Measurements from ENCODE around the gene GTPBP3.

DNA sequence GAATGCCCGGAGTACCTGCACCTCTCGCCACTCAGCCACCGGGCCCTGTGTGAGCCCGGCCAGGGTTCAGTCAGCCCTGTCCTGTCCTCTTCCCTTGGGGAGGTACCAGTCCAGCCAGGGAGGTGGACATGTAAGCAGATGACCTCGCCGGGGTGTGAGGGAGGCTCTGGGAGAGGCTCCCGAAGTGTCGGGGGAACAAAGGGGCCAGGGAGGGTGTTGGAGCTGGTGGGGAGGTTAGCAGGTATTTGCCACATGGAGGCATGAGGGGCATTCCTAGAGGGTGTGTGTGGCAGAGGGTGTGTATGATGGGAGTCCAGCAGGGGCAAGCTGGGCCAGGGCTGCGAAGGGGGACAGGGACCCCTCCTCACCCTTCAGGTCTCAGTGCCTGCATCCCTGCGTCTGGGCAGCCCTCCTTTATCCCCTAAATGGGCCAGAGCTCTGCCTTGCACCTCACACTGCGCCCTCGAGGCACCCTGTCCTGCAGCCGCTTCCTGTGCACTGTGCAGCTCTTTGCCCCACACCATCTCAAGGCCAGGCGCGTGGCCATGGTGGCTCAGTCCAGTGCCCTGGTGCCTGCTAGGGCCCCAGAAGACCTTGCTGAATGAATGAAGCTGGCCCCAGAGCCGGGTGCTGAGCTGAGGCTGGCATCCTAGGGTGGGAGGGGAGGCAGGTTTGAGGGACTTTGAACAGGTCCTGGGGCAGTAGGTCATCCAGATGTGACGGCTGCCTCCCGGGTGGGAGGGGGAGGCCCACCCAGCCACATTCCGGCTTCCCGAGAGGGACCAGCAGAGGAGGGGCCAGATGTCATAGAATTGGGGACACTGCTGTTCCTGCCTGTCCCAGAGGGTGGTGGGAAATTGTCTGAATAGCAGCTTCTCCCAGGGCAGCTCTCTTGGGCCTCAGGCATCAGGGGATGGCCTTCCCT lies 24.9 kb upstream of the GTPBP3 start:
- TF ChIP-seq CEBPB (IDR thresholded peaks at IDR 0.05; ENCODE audit: borderline replicate concordance, low read depth, low read length), result no peak
- TF ChIP-seq, protein P1, sequence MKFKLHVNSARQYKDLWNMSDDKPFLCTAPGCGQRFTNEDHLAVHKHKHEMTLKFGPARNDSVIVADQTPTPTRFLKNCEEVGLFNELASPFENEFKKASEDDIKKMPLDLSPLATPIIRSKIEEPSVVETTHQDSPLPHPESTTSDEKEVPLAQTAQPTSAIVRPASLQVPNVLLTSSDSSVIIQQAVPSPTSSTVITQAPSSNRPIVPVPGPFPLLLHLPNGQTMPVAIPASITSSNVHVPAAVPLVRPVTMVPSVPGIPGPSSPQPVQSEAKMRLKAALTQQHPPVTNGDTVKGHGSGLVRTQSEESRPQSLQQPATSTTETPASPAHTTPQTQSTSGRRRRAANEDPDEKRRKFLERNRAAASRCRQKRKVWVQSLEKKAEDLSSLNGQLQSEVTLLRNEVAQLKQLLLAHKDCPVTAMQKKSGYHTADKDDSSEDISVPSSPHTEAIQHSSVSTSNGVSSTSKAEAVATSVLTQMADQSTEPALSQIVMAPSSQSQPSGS (CRISPR knock-in tag; IDR thresholded peaks at IDR 0.05), result no peak
- TF ChIP-seq, protein P2, sequence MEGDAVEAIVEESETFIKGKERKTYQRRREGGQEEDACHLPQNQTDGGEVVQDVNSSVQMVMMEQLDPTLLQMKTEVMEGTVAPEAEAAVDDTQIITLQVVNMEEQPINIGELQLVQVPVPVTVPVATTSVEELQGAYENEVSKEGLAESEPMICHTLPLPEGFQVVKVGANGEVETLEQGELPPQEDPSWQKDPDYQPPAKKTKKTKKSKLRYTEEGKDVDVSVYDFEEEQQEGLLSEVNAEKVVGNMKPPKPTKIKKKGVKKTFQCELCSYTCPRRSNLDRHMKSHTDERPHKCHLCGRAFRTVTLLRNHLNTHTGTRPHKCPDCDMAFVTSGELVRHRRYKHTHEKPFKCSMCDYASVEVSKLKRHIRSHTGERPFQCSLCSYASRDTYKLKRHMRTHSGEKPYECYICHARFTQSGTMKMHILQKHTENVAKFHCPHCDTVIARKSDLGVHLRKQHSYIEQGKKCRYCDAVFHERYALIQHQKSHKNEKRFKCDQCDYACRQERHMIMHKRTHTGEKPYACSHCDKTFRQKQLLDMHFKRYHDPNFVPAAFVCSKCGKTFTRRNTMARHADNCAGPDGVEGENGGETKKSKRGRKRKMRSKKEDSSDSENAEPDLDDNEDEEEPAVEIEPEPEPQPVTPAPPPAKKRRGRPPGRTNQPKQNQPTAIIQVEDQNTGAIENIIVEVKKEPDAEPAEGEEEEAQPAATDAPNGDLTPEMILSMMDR (CRISPR knock-in tag; IDR thresholded peaks at IDR 0.05), result no peak
- TF ChIP-seq, protein P3, sequence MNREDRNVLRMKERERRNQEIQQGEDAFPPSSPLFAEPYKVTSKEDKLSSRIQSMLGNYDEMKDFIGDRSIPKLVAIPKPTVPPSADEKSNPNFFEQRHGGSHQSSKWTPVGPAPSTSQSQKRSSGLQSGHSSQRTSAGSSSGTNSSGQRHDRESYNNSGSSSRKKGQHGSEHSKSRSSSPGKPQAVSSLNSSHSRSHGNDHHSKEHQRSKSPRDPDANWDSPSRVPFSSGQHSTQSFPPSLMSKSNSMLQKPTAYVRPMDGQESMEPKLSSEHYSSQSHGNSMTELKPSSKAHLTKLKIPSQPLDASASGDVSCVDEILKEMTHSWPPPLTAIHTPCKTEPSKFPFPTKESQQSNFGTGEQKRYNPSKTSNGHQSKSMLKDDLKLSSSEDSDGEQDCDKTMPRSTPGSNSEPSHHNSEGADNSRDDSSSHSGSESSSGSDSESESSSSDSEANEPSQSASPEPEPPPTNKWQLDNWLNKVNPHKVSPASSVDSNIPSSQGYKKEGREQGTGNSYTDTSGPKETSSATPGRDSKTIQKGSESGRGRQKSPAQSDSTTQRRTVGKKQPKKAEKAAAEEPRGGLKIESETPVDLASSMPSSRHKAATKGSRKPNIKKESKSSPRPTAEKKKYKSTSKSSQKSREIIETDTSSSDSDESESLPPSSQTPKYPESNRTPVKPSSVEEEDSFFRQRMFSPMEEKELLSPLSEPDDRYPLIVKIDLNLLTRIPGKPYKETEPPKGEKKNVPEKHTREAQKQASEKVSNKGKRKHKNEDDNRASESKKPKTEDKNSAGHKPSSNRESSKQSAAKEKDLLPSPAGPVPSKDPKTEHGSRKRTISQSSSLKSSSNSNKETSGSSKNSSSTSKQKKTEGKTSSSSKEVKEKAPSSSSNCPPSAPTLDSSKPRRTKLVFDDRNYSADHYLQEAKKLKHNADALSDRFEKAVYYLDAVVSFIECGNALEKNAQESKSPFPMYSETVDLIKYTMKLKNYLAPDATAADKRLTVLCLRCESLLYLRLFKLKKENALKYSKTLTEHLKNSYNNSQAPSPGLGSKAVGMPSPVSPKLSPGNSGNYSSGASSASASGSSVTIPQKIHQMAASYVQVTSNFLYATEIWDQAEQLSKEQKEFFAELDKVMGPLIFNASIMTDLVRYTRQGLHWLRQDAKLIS (CRISPR knock-in tag; IDR thresholded peaks at IDR 0.05), result no peak
- no peak for TF ChIP-seq SNAI1 (CRISPR knock-in tag; IDR thresholded peaks at IDR 0.05; ENCODE audit: borderline replicate concordance)
- TF ChIP-seq CREB1 (IDR thresholded peaks at IDR 0.05), result no peak
- no peak for TF ChIP-seq CREB1 (CRISPR knock-in tag; IDR thresholded peaks at IDR 0.05)
- no peak for TF ChIP-seq ZNF34 (CRISPR knock-in tag; IDR thresholded peaks at IDR 0.05; ENCODE audit: borderline replicate concordance)
- TF ChIP-seq MYC (CRISPR knock-in tag; IDR thresholded peaks at IDR 0.05; ENCODE audit: borderline replicate concordance), result no peak
- TF ChIP-seq, protein P4, sequence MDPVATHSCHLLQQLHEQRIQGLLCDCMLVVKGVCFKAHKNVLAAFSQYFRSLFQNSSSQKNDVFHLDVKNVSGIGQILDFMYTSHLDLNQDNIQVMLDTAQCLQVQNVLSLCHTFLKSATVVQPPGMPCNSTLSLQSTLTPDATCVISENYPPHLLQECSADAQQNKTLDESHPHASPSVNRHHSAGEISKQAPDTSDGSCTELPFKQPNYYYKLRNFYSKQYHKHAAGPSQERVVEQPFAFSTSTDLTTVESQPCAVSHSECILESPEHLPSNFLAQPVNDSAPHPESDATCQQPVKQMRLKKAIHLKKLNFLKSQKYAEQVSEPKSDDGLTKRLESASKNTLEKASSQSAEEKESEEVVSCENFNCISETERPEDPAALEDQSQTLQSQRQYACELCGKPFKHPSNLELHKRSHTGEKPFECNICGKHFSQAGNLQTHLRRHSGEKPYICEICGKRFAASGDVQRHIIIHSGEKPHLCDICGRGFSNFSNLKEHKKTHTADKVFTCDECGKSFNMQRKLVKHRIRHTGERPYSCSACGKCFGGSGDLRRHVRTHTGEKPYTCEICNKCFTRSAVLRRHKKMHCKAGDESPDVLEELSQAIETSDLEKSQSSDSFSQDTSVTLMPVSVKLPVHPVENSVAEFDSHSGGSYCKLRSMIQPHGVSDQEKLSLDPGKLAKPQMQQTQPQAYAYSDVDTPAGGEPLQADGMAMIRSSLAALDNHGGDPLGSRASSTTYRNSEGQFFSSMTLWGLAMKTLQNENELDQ (CRISPR knock-in tag; IDR thresholded peaks at IDR 0.05; ENCODE audit: borderline replicate concordance), result no peak
- TF ChIP-seq, protein P5, sequence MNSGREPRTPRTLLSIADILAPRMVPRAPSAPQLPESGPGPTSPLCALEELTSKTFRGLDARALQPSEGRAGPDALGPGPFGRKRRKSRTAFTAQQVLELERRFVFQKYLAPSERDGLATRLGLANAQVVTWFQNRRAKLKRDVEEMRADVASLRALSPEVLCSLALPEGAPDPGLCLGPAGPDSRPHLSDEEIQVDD (CRISPR knock-in tag; IDR thresholded peaks at IDR 0.05; ENCODE audit: borderline replicate concordance), result no peak
- TF ChIP-seq, protein P6, sequence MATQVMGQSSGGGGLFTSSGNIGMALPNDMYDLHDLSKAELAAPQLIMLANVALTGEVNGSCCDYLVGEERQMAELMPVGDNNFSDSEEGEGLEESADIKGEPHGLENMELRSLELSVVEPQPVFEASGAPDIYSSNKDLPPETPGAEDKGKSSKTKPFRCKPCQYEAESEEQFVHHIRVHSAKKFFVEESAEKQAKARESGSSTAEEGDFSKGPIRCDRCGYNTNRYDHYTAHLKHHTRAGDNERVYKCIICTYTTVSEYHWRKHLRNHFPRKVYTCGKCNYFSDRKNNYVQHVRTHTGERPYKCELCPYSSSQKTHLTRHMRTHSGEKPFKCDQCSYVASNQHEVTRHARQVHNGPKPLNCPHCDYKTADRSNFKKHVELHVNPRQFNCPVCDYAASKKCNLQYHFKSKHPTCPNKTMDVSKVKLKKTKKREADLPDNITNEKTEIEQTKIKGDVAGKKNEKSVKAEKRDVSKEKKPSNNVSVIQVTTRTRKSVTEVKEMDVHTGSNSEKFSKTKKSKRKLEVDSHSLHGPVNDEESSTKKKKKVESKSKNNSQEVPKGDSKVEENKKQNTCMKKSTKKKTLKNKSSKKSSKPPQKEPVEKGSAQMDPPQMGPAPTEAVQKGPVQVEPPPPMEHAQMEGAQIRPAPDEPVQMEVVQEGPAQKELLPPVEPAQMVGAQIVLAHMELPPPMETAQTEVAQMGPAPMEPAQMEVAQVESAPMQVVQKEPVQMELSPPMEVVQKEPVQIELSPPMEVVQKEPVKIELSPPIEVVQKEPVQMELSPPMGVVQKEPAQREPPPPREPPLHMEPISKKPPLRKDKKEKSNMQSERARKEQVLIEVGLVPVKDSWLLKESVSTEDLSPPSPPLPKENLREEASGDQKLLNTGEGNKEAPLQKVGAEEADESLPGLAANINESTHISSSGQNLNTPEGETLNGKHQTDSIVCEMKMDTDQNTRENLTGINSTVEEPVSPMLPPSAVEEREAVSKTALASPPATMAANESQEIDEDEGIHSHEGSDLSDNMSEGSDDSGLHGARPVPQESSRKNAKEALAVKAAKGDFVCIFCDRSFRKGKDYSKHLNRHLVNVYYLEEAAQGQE (IDR thresholded peaks at IDR 0.05; ENCODE audit: borderline replicate concordance in 1 of 2, low read depth in 1 of 2, low read length in 2 of 2), result no peak
- TF ChIP-seq ESRRA (CRISPR knock-in tag; IDR thresholded peaks at IDR 0.05; ENCODE audit: low read depth), result no peak
- TF ChIP-seq EP300 (IDR thresholded peaks at IDR 0.05; ENCODE audit: low read depth in 2 of 2, low read length in 2 of 2), result no peak
- TF ChIP-seq EP300 (CRISPR knock-in tag; IDR thresholded peaks at IDR 0.05; ENCODE audit: borderline replicate concordance), result no peak
- TF ChIP-seq FOXO1 (CRISPR knock-in tag; IDR thresholded peaks at IDR 0.05), result no peak
